HG02884 (cell line): Measurements from ENCODE around the gene FCGR1A.
"Not testable (repeated sequence)": the region's sequence is repeated elsewhere in the genome, so short reads cannot be mapped to it uniquely, and the experiment has no call there.

Source experiments
- ATAC-seq: cut with Tn5 transposase; IDR thresholded peaks from one replicate; pipeline ENCODE4 v1.9.1; 2021; ENCODE audit warnings: mild to moderate bottlenecking, moderate library complexity; ENCODE audit not compliant: unreplicated experiment

Gene FCGR1A

DNA sequence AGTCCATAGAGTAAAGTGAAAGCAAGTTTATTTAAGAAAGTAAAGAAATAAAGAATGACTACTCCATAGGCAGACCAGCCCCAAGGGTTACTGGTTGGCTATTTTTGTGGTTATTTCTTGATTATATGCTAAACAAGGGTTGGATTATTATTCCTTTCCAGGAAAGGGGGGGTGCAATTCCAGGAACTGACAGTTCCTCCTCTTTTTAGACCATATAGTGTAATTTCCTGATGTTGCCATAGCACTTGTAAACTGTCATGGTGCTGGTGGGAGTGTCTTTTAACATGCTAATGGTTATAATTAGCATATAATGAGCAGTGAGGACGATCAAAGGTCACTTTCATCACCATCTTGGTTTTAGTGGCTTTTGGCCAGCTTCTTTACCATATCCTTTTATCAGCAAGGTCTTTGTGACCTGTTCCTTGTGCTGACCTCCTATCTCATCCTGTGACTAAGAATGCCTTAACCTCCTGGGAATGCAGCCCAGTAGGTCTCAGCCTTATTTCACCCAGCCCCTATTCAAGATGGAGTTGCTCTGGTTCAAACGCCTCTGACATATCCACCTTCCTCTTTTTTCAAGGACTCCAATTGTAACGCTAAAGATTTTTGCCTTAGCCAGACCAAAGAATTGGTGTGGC is 6.9 kb upstream of the FCGR1A start:
- not testable (repeated sequence) for ATAC-seq

DNA sequence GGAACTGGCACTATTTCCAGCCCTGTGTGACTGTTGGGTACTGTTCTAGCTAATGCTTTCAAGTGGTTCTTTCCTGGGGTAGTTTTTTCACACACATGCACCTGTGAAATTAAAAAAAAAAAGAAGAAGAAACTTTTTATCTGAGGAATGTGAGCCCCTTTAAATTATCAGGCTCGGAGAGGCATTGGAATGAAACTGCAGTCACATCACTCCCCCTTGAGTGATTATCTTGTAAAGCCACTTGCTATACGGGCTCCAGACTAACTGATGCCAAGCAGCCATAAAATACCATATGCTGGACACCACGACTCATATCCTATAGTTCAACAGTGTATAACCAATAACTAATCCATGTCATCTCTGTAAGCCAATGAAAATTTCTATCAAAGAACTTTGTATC is 5.4 kb upstream of the FCGR1A start:
- ATAC-seq = not testable (repeated sequence)

DNA sequence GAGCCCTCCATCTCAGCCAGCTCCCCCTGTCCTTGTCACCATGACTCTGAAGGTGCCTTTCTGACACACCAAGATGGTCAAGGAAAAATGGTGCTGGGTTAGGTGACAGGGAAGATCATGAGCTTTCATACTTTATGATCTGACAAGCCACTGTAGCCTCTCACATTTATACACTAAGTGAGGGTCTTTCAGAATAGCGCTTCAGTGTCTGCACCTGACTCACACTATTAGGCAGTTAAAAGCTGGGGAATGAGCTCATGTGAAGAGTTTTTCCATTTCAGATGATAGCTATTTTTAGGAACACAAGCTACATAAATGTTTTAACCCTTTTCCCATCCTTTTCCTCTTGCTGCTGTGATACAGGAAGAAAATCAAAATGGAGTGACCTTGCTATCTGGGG is 4.2 kb upstream of the FCGR1A start:
- ATAC-seq = not testable (repeated sequence)

DNA sequence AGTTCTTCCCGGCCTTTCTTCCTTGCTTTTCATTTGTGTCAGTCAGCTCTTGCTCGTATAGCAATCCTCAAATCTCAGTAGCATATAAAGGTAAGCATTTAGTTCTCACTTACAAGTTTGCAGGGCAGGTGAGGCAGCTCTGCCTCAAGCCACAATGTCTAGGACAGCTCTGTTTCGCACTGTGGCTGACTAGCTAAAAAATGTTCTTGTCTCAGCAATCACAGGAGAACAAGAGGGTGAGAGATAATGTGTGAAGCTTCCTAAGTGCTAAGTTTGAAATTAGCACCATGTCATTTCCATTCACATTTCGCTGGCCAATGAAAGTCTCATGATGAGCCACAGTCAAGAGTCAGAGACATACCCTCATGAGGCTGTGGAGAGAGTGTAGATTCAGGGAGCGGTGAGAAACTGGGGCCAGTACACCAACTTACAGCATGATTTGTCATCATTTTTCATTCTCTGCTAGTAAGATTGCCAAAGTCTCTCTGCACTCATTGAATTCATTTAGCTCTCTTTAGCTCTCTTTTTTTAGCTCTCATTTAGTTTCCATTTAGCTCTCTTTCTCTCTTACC is 995 bp upstream of the FCGR1A start:
- ATAC-seq = not testable (repeated sequence)

DNA sequence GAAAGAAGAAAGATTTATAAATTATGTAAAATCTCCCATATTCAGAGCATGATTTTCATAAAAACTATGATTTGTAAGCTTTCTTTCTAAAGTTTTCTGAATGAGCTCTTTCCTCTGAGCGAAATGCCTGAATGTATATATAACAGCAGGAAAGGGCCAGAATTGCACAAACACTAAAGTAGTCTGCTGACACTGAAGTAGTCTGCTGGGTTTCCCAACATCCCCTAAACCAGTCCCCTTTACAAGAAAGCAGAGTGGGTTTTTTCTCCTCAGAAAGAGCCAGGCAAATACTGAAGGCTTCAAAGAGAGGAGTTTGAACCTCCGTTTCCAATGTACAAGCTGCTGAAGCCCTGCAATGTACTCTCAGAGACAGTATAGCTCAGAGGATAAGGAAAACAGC is 795 bp downstream of the FCGR1A start:
- not testable (repeated sequence) for ATAC-seq

DNA sequence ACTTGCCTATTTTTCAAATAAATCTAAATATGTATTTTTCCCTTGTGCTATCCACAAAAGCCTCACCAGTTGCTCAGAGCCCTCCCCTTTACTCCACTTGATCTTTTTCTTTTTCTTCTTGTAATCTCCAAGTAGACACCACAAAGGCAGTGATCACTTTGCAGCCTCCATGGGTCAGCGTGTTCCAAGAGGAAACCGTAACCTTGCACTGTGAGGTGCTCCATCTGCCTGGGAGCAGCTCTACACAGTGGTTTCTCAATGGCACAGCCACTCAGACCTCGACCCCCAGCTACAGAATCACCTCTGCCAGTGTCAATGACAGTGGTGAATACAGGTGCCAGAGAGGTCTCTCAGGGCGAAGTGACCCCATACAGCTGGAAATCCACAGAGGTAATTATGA is 1.4 kb downstream of the FCGR1A start:
- not testable (repeated sequence) for ATAC-seq

DNA sequence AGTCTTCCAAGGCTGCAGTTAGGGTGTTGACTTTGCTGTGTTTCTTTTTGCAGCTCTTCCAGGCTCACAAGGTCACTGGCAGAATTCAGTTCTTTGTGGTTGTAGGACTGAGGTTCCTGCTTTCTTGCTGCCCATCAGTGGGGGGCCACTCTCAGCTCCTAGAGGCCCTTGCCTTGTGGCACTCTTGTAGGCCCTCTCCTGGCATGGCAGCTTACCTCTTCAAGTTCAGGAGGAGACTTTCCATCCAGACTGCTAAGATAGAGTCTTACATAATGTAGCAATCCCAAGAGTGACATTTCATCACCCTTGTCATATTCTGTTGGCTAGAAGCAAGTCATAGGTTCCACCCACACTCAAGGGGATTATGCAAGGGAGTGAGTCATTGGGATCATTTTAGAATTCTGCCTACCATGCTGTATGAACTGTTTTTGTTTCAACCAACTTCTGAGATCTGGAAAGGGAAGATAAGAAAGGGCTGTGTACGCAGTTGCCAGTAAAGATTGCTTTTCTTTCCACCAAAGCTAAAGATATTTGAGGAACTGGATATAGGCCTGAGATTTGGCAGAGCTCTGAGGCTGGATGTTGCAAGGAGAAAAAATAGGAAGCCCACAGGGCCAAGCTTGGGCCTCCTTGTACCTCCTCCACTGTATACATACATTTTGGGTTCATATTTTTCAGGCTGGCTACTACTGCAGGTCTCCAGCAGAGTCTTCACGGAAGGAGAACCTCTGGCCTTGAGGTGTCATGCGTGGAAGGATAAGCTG is 5.4 kb downstream of the FCGR1A start:
- not testable (repeated sequence) for ATAC-seq

DNA sequence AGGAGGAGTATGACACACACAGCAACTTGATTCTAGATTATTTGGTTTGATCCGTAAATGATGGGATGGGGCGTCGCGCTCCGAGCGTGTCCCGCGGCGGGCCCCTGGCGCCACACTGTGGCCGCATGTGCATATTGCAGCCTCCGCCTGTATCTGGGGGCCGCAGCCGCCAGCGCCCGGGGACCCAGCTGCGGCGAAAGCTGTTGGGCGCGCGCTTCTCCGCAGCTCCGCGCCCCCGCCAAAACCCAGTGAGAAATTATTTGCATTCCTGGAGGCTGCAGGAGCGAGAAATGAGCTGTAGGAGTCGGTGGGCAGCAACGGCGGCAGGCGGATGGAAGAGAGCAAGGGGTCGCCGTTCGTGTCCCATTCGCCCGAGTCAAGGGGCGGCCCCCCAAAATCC is 10.0 kb downstream of the FCGR1A start:
- ATAC-seq = peak; percentile 69

DNA sequence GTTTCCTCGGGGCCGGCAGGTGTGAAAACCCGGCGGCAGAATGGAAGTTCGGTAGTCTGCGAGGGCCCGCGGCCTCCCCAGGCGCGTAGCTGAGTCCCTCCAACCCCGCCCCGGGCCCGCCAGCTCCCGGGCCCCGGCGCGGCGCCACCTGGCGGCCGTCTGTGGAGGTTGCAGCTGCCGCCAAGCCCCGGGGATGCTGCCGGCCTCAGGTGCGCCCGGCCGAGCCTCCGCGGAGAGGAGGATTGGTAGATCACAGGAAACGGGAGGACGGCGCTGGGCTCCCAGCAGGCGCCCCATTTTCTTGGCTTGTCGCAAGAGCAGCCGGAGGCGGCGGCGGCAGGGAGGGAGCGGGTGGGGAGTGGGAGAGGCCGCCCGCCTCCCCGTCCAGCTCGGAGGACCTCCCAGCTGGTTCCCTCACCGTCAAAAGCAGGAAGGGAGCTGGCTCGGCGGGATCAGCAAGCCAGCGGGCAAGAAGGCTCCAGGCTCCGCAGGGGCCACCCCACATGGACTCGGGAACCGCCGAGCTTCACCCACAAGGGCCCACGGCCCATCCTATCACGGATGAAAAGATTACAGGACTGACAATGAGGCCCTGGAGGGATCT is 10.5 kb downstream of the FCGR1A start:
- ATAC-seq = peak; percentile 85

DNA sequence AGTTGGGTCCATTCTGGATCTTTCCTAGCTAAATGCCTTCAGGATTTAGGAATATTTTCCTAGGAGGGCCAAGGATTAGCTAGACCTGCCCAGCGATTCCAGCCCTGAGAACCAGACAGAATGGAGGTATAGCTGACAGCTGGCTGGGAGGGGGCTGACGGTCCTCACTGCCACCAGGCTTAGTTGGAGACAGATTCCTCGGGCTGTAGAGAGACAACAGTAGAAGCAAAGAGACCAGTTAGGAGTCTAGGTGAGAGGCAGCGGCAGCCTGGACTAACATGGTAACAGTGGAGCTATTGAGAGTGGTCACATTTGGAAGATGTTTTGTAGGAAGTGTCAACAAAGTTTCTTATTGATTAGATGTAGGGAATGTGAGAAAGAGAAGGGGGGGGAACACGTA is 11.4 kb downstream of the FCGR1A start:
- not testable (repeated sequence) for ATAC-seq

DNA sequence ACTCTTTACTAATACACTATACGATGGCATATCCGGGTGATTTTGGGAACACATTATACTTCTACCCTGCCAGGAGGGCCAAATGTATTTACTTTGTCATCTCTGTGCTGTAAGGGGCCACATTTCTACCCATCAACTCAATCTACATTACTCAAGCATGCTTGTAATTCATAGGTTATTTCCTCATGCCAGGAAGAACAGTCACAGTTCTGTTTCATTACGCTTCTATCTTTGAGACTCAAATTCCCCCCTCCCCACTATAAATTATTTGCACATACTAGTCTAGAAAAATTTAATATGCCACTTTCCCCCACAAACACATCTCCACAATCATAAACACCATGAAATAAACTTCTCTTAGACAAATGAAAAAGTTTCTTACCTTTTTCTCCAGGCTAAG is 19.1 kb downstream of the FCGR1A start:
- not testable (repeated sequence) for ATAC-seq

DNA sequence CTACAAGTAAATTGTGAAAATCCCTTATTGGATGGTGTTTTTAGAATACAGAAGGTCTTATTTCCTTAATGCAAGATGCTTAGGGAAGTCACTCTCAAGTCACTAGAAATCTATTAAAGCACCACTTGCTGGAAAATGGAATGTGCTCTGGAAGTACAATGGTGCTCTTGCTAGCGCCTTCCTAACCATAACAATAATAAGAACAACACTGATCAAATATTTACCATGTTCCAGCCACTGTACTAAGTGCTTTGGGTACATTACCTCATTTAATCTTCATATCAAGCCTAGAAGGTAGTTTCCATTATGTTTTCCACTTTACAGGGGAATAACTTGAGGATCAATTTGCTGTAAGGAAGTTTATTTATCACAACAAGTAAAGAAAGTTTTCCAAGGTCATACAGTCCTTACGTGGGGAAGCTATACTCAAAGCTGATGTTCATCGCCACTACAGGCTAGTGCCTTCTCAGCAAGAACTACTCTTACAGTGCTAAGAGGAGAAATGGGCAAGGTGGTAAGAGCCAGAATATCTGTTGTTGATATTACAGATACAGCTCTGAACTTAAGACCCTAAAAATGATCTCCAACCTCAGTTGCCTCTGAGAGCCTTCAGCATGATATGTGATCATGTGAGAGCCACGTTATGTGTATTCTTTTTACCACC is 22.1 kb downstream of the FCGR1A start:
- ATAC-seq = not testable (repeated sequence)

DNA sequence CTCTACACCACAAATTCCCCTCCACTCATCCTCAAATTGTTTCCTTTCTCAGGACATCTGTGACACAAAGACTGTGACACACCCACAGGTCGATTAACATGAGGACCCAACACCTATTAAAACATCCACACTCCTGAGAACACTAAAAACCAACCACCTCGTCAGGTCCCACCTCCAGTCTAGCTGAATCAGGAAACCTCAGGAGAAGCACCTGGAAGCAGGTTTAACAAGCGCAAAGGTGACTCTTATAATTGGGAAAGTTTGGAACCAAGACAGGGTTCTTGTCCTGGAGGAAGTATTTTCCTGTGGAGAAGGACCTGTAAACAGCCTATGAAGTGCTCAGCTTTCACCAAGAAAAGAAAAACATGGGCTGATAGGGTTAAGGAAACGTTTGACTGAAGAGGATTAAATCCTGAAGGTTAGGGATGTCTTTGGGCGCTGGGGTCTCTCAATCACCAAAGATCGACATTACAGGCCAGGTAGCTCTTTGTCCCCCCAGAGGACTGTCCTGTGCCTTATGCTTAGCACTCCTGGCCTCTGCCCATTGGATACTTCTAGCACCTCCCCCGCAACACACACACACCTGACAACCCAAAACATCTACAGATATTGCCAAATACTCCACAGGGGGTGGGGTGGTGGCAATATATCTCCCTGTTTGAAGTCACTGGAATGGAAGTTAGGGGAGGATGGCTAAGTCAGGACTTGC is 28.4 kb downstream of the FCGR1A start:
- not testable (repeated sequence) for ATAC-seq

DNA sequence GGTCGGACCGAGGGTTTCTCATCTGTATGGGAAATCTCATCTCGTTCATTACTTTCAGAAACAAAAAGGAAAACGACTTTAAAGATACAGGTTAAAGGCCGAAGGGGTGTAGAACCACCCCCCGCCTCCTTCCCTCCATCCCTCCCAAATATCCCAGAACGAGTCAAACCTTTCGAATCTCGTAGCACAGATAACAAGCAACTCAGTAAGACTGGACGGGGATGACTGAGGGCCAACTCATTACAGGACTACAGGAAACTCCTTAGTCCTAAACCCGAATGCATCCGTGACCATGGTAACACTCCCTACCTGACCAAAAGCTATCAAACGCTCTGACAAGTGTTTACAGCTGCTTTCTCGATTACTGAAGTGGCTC is 29.0 kb downstream of the FCGR1A start:
- peak; percentile 24 for ATAC-seq

DNA sequence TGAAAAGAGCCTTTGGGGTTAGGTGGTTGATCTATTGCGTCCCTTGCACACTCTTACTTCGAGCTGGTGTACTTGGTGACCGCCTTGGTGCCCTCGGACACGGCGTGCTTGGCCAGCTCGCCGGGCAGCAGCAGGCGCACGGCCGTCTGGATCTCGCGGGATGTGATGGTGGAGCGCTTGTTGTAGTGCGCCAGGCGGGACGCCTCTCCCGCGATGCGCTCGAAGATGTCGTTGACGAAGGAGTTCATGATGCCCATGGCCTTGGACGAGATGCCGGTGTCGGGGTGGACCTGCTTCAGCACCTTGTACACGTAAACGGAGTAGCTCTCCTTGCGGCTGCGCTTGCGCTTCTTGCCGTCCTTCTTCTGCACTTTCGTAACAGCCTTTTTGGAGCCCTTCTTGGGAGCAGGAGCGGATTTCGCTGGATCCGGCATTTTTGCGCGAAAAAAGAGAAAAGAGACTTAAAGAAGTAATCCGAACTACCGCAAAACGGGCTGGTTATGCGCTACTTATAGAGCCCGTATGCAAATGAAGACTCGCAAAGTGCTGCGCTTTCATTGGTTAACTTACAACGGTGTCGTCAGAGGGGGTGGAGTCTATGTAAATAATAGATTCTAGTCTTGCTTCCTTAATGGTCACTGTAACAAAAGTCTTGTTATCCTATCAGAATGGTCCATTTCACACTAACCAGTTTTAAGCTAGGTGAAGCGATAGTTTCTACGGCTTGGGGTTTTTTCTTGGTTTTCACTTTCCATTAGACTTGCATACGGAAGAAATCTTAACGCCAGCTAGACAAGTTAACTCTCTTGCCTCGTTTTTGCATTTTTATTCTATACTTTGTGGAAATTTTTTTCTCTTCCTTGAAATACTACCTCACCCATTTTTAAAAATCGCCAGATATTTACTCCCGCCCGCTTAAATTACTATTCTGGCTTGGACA is 29.7 kb downstream of the FCGR1A start:
- ATAC-seq = peak; percentile 75

DNA sequence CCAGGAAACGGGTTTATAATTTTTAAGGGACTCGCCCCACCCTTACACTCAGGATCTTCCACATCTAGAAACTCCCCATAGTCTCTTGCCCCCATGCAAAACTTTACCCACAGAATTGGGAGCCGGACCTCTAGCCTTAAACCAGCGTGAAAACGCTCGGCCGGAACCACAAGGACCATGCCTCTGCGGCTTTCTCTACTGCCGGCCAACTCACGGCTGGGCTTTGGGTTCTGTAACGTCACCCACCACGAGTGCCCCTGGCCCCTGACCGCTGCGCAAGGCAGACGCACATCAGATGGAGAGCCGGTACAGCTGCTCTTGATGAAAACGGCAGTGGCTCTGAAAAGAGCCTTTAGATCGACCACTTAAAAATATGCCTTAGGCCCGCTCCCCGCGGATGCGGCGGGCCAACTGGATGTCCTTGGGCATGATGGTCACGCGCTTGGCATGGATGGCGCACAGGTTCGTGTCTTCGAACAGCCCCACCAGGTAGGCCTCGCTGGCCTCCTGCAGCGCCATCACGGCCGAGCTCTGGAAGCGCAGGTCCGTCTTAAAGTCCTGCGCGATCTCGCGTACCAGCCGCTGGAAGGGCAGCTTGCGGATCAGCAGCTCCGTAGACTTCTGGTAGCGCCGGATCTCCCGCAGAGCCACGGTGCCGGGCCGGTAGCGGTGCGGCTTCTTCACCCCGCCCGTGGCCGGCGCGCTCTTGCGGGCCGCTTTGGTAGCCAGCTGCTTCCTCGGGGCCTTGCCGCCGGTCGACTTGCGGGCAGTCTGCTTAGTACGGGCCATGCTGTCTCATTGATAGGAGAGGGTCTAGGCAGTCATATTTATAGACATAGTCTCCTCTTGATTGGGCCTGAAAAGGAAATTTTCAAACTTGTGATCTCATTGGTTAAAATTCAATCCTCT is 30.7 kb downstream of the FCGR1A start:
- ATAC-seq = not testable (repeated sequence)

DNA sequence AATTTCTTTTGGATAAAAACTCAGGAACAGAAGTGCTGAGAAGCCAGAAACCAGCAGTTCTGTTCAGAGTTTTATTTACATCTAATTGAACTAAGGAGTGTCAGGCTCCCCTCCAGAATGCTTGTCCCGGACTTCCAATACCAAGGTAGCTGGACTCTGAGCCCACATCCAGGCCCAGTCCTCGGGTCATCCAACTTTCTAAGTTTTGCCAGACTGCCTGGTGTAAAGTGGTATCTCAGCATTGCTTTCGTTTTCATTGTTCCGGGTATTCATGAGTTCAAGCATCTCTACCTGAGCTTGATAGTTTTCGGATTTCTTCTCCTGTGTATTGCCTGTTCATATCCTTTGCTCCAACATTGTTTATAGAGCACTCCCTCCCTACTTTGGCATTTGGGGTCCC is 37.9 kb downstream of the FCGR1A start:
- not testable (repeated sequence) for ATAC-seq

DNA sequence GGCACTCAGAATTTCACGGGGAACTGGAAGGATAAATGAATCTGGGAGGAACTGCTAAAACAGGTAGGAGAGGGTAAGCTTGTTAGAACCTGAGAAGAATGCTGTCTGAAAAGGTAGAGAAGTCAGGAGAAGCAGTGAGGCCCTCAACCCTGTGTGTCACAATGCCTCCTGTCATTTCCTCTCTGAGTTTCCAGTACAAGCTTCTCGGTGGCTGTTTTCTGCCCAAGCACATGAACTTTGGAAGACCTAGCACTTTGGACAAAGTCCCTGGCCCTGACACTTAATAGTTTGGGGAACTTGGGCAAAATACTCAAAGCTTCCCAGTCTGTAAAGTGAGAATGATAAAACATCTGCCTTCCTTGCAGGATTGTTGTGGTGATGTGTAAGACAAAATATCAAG is 44.1 kb downstream of the FCGR1A start:
- not testable (repeated sequence) for ATAC-seq
